HG02588 (cell line): ENCODE data around the gene USP40.
"Not testable (repeated sequence)": the region's sequence is repeated elsewhere in the genome, so short reads cannot be mapped to it uniquely, and the experiment has no call there.

Experiments
- ATAC-seq: cut with Tn5 transposase; IDR thresholded peaks from one replicate; pipeline ENCODE4 v1.9.1; 2021; ENCODE audit warnings: mild to moderate bottlenecking, moderate library complexity; ENCODE audit not compliant: unreplicated experiment

The USP40 gene

GRCh38 chr2:233566141-233566956 lies at the start of gene USP40:
USP40 (minus strand) TSS chr2:233566782; CDS start chr2:233565554, 1,228 bp downstream.
- peak; percentile 72 for ATAC-seq

GRCh38 chr2:233611284-233611683 lies 44.7 kb upstream of the USP40 start:
- ATAC-seq: no peak

DNA sequence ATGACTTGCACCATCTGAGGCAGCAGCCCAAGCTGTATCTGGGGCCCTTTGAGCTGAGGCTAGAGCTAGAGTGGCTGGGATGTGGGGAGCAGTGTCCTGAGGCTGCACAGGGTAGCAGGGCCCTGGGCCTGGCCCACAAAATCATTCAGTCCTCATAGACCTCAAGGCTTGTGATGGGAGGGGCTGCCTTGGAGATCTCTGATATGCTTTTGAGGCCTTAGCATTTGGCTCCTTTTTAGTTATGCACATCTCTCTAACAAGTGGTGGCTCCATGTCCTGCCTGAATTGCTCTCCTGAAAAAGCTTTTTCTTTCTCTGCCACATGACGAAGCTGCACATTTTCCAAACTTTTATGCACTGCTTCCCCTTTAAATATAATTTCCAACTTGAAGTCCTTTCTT lies 39.1 kb upstream of the USP40 start:
- no peak for ATAC-seq

- no peak for ATAC-seq
Measured at GRCh38 chr2:233604826-233605225, 38.2 kb upstream of the USP40 start.

- ATAC-seq: no peak
Measured at GRCh38 chr2:233603520-233603919, 36.9 kb upstream of the USP40 start.

DNA sequence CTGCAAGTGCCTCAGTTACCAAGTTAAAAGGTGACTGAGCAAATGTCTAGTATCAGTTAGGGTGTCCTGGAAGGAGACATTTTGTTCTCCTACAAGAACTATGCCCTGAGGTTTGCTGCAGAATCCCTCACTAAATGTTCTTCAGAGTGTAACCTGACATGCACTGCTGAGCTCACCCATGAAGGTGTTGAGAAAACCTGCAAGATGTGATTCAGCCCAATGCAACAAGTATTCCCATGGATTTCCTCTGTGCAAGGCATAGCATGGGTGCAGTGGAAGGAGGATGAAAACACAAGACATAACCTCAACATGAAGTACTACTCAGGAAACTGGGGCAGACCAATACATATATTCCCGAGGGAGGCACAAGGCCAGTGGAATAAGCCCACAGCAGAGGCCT lies 35.5 kb upstream of the USP40 start:
- no peak for ATAC-seq

GRCh38 chr2:233600386-233600785 lies 33.8 kb upstream of the USP40 start:
- ATAC-seq: no peak

- no peak for ATAC-seq
Measured at GRCh38 chr2:233598952-233599351, 32.4 kb upstream of the USP40 start.

GRCh38 chr2:233597522-233597921 lies 30.9 kb upstream of the USP40 start:
- no peak for ATAC-seq

- no peak for ATAC-seq
Measured at GRCh38 chr2:233593201-233593600, 26.6 kb upstream of the USP40 start.

GRCh38 chr2:233592706-233593105 lies 26.1 kb upstream of the USP40 start:
- ATAC-seq: not testable (repeated sequence)

GRCh38 chr2:233588400-233588799 lies 21.8 kb upstream of the USP40 start:
- ATAC-seq: no peak

DNA sequence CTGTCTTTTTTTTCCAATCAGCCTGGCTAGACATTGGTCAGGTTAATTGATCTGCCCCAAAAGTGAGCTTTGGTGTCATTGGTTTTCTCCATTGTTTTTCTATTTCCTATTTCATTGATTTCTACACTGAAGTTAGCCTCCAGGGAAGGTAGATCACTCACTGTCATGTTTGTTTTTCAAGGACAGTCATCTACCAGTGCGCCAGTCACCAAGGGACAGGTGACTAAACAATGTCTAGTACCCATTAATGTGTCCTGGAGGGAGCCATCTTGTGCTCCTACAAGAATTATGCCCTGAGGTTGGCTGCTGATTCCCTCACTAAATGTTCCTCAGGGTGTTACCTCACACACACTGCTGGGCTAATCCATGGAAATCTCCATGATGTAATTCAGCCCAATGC lies 17.6 kb upstream of the USP40 start:
- ATAC-seq: no peak

DNA sequence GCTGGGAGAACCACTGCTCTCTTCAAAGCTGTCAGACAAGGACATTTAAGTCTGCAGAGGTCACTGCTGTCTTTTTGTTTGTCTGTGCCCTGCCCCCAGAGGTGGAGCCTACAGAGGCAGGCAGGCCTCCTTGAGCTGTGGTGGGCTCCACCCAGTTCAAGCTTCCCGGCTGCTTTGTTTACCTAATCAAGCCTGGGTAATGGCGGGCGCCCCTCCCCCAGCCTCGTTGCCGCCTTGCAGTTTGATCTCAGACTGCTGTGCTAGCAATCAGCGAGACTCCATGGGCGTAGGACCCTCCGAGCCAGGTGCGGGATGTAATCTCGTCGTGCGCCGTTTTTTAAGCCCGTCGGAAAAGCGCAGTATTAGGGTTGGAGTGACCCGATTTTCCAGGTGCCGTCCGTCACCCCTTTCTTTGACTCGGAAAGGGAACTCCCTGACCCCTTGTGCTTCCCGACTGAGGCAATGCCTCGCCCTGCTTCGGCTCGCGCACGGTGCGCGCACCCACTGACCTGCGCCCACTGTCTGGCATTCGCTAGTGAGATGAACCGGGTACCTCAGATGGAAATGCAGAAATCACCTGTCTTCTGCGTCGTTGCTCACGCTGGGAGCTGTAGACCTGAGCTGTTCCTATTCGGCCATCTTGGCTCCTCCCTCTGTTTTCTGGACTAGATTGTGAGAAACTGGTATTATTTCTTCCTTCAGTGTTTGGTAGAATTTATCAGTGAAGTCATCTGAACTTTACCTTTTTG lies 16.8 kb upstream of the USP40 start:
- not testable (repeated sequence) for ATAC-seq

- ATAC-seq: not testable (repeated sequence)
Measured at GRCh38 chr2:233577341-233577740, 10.8 kb upstream of the USP40 start.

DNA sequence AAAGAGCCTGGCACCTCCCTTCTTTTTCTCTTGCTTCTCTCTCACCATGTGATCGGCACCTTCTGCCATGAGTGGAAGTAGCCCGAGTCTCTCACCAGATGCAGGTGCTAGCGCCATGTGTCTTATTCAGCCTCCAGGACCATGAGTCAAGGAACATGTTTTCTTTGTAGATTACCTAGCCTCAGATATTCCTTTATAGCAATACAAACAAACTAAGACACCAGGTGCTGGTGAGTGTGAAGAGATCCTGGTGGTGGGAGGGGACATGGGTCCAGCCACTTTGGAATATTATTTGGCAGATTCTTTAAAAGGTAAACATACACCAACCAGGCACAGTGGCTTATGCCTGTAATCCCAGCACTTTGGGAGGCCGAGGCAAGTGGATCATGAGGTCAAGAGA lies 5.9 kb upstream of the USP40 start:
- ATAC-seq: no peak

DNA sequence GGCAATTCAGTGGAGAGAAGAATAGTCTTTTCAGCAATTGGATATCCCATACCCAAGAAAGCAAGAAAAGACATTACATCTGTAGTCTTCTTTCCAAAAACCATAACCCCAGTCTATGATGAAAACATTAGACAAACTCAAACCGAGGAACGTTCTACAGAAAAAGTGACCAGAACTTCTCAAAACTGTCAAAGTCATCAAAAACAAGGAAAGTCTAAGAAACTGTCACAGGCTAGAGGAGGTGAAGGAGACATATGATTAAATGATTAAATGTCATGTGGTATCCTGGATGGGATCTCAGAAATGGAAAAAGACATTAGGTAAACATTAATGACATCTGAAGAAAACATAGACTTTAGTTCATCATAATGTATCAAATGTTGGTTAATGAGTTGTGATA lies 4.9 kb upstream of the USP40 start:
- no peak for ATAC-seq

GRCh38 chr2:233571001-233571400 lies 4.4 kb upstream of the USP40 start:
- no peak for ATAC-seq

DNA sequence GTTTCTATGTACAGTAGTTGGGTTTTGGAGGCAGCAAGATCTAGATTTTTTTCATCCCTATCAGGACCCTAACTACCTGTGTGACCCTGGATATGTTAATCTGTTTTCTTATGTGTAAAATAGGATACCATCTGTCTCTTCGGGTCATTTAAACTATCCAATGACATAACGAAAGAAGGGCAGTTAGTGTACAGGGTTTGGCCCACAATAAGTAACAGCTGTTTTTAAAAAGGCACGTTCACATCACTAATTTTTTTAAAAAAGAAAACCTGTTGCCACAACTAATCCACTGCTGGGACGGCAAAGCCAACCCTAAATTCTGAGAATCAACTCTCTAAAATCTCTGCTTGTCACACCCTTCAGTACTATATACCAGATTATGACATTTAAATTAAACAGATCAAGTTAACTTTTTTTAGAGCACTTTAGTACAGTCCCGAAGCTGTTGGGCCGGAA lies 869 bp downstream of the USP40 start:
- ATAC-seq: peak; percentile 17

- ATAC-seq: no peak
Measured at GRCh38 chr2:233563663-233564430, 2.7 kb downstream of the USP40 start.
